Measurements from ENCODE around the gene CDC7. TPM values are rescaled to one million over a fixed set of nuclear protein-coding genes. Genes with fewer than 3 reads are reported as not detected.

CDC7 gene
- total RNA-seq, 1 donor from 2014 or later, result 21.3 TPM

GRCh38 chr1:91529856-91530255, 29.2 kb downstream of the CDC7 start:
- TF ChIP-seq, protein P1, sequence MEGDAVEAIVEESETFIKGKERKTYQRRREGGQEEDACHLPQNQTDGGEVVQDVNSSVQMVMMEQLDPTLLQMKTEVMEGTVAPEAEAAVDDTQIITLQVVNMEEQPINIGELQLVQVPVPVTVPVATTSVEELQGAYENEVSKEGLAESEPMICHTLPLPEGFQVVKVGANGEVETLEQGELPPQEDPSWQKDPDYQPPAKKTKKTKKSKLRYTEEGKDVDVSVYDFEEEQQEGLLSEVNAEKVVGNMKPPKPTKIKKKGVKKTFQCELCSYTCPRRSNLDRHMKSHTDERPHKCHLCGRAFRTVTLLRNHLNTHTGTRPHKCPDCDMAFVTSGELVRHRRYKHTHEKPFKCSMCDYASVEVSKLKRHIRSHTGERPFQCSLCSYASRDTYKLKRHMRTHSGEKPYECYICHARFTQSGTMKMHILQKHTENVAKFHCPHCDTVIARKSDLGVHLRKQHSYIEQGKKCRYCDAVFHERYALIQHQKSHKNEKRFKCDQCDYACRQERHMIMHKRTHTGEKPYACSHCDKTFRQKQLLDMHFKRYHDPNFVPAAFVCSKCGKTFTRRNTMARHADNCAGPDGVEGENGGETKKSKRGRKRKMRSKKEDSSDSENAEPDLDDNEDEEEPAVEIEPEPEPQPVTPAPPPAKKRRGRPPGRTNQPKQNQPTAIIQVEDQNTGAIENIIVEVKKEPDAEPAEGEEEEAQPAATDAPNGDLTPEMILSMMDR (IDR thresholded peaks at IDR 0.05; ENCODE audit: unreplicated experiment), result no peak
- DNase-seq (ENCODE audit: low spot score), result no peak

GRCh38 chr1:91533361-91534024, 32.8 kb downstream of the CDC7 start:
- TF ChIP-seq, protein P1 (IDR thresholded peaks at IDR 0.05; ENCODE audit: unreplicated experiment), result no peak
- Mint-ChIP-seq H3K4me3 (ENCODE audit: unreplicated experiment) (no peak overlapping the region), H3K9me3 (ENCODE audit: unreplicated experiment) (no peaks in the 10 kb centered on the region), H3K36me3 (ENCODE audit: low read depth, unreplicated experiment) (no peaks in the 10 kb centered on the region), H3K27ac (ENCODE audit: unreplicated experiment) (no peak overlapping the region), H3K4me1 (ENCODE audit: unreplicated experiment) (peaks cover 18% of the 10 kb centered on the region), H3K27me3 (ENCODE audit: unreplicated experiment) (peaks cover 11% of the 10 kb centered on the region)
- no peak for DNase-seq (ENCODE audit: low spot score)

More at GRCh38 chr1:91529856-91530255, 29.2 kb downstream of the CDC7 start:
- H3K36me3 Mint-ChIP-seq (ENCODE audit: low read depth, unreplicated experiment), result no peaks in the 10 kb centered on the region
- peaks cover 11% of the 10 kb centered on the region for H3K27me3 Mint-ChIP-seq (ENCODE audit: unreplicated experiment)
- no peak overlapping the region for H3K27ac Mint-ChIP-seq (ENCODE audit: unreplicated experiment)
- H3K4me3 Mint-ChIP-seq (ENCODE audit: unreplicated experiment), result no peak overlapping the region
- no peaks in the 10 kb centered on the region for H3K9me3 Mint-ChIP-seq (ENCODE audit: unreplicated experiment)
- H3K4me1 Mint-ChIP-seq (ENCODE audit: unreplicated experiment), result peaks cover 23% of the 10 kb centered on the region

DNA sequence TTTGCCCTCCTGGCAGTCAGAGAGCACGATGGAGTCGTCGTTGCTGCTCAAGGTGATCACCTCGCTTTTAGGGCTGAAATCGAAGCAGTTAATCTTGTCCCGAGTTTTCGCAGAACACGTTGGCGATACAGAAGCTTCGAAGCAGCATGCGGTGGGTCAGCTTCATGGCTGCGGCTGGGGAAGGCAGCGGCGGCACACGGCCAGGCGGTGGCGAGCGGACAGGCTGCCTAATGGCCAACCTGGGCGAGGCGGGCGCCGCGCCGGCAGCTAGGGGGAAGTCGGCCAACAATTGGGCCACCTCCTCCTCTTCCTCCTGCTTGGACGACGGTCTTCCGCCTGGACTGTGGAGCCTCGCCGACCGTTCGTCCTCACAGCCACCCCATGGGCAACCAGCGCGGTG, 34.8 kb downstream of the CDC7 start:
- no peak overlapping the region for H3K27ac Mint-ChIP-seq (ENCODE audit: unreplicated experiment)
- H3K4me3 Mint-ChIP-seq (ENCODE audit: unreplicated experiment), result no peak overlapping the region
- DNase-seq (ENCODE audit: low spot score), result no peak
- H3K9me3 Mint-ChIP-seq (ENCODE audit: unreplicated experiment), result no peaks in the 10 kb centered on the region
- peaks cover 8% of the 10 kb centered on the region for H3K4me1 Mint-ChIP-seq (ENCODE audit: unreplicated experiment)
- no peaks in the 10 kb centered on the region for H3K36me3 Mint-ChIP-seq (ENCODE audit: low read depth, unreplicated experiment)
- TF ChIP-seq, protein P1 (IDR thresholded peaks at IDR 0.05; ENCODE audit: unreplicated experiment), result no peak
- peaks cover 11% of the 10 kb centered on the region for H3K27me3 Mint-ChIP-seq (ENCODE audit: unreplicated experiment)

DNA sequence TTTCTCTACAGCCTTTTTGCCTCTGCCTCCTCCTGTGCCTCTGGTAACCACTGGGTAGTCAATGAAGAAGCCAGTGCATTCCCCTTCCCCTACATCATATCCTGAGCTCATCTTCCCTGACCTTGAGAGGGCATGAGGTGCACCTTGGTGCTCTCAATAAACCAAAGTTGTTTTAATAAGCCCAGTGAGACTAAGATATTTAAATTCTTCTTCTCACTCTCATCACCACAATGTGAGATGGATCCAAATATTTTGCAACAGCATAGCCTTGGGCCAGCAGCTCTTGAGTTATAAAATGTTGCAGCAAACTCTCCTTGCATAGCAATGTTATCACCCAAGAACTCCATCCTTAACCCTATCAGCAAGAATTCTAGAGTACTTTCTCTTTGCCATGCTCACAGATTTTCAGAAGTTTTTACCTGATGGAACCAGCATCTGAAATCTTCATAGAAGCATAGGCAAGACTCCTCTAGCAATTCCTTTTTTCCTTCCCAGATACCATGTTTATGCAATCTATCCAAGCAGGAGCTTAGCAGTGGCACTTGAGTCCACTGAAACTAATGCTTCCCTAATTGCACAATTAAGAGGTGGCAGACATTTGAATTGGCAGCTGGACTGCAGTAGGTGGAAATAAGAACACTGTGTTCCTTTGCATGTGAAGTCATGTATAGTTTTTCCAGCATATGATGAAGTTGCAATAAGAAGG, 36.8 kb downstream of the CDC7 start:
- no peak for DNase-seq (ENCODE audit: low spot score)
- TF ChIP-seq, protein P1 (IDR thresholded peaks at IDR 0.05; ENCODE audit: unreplicated experiment), result no peak
- H3K9me3 Mint-ChIP-seq (ENCODE audit: unreplicated experiment), result no peaks in the 10 kb centered on the region

GRCh38 chr1:91537987-91538304, 37.3 kb downstream of the CDC7 start:
- TF ChIP-seq, protein P1 (IDR thresholded peaks at IDR 0.05; ENCODE audit: unreplicated experiment), result no peak
- Mint-ChIP-seq H3K27me3 (ENCODE audit: unreplicated experiment) (peaks cover 7% of the 10 kb centered on the region), H3K4me1 (ENCODE audit: unreplicated experiment) (peaks cover 8% of the 10 kb centered on the region), H3K4me3 (ENCODE audit: unreplicated experiment) (no peak overlapping the region), H3K9me3 (ENCODE audit: unreplicated experiment) (no peaks in the 10 kb centered on the region), H3K36me3 (ENCODE audit: low read depth, unreplicated experiment) (no peaks in the 10 kb centered on the region), H3K27ac (ENCODE audit: unreplicated experiment) (no peak overlapping the region)
- DNase-seq (ENCODE audit: low spot score), result no peak

More for the DNA sequence above, 36.8 kb downstream of the CDC7 start:
- Mint-ChIP-seq H3K4me3 (ENCODE audit: unreplicated experiment) (no peak overlapping the region), H3K27ac (ENCODE audit: unreplicated experiment) (no peak overlapping the region), H3K4me1 (ENCODE audit: unreplicated experiment) (peaks cover 10% of the 10 kb centered on the region), H3K36me3 (ENCODE audit: low read depth, unreplicated experiment) (no peaks in the 10 kb centered on the region), H3K27me3 (ENCODE audit: unreplicated experiment) (peaks cover 8% of the 10 kb centered on the region)
